HG02870 (cell line): ENCODE data around the gene SHC1.
"Not testable (repeated sequence)": the region's sequence is repeated elsewhere in the genome, so short reads cannot be mapped to it uniquely, and the experiment has no call there.

Source experiments
- ATAC-seq: cut with Tn5 transposase; IDR thresholded peaks from one replicate; pipeline ENCODE4 v1.9.1; 2021; ENCODE audit warnings: mild to moderate bottlenecking, moderate library complexity; ENCODE audit not compliant: unreplicated experiment

SHC1 gene

DNA sequence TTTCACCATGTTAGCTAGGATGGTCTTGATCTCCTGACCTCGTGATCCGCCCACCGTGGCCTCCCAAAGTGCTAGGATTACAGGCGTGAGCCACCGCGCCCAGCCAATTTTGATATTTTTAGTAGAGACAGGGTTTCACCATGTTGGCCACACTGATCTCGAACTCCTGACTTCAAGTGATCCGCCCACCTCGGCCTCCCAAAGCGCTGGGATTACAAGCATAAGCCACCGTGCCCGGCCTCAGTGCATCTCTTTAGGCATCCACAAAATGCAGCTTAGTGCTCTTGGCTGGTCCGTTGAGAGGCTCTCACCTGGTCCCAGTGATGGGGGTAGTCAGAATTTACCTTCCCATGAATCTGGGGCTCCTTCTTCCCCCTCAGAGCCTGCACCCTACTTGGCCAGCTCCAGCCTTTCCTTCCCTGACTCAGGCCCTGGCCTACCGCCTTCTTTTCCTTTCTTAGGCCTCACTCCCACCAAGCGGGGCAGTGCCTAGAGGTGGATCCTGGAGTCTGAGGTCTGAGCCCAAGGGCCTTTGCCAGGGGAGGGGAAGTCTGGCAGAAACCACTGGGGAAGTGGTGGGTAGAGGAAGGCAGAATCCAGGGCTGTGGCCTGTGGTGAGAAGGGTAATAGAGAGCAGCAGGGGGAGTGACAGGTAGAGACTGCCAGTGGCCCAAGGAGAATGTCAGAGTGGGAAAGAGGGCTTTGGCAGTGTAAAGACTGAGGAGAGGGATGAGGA, 26.6 kb upstream of the SHC1 start:
- no peak for ATAC-seq

DNA sequence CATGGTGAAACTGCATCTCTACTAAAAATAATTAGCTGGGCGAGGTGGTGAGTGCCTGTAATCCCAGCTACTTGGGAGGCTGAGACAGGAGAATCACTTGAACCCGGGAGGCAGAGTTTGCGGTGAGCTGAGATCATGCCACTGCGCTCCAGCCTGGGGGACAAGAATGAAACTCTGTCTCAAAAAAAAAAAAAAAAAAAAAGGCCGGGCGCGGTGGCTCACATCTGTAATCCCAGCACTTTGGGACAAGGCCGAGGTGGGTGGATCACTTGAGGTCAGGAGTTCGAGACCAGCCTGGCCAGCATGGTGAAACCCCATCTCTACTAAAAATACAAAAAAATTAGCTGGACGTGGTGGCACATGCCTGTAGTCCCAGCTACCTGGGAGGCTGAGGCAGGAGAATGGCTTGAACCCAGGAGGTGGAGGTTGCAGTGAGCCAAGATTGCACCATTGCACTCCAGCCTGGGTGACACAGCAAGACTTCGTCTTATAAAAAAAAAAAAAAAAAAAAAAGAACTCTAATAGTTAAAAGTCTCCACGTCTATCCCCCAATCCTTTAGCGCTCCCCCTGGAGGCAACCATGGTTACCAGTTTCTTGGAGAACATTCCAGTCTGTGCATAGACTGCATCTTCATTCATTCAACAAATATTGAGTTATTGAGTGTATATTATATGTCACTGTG, 24.9 kb upstream of the SHC1 start:
- ATAC-seq, result not testable (repeated sequence)

DNA sequence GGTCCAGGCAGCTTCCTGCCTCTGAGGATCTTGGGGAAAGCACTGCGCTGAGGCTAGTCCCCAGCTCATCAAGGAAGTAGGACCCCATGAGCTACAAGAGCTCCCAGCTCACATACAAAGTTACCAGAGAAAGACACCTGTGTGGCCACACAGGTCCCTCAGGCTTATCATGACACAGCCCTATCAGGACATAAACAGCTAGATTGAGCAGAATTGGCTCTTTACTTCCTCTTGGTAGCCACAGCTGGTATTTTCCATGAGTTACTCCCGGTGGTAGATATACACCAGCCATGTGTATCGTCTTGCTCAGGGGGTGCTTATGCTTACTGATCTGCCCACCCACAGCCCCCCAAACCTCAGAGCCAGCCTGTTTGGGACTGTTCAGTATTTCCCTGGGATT, 24.0 kb upstream of the SHC1 start:
- no peak for ATAC-seq

- ATAC-seq, result no peak
Observed at GRCh38 chr1:154994269-154994587, 23.7 kb upstream of the SHC1 start.

GRCh38 chr1:154993572-154994268, 23.2 kb upstream of the SHC1 start, which contains the start of gene LENEP:
Gene LENEP (plus strand): TSS chr1:154993586. CDS start chr1:154993608, 22 bp downstream.
- no peak for ATAC-seq

- no peak for ATAC-seq
Observed at GRCh38 chr1:154992721-154993571, 22.4 kb upstream of the SHC1 start.

- ATAC-seq, result no peak
Observed at GRCh38 chr1:154990276-154990675, 19.7 kb upstream of the SHC1 start.

DNA sequence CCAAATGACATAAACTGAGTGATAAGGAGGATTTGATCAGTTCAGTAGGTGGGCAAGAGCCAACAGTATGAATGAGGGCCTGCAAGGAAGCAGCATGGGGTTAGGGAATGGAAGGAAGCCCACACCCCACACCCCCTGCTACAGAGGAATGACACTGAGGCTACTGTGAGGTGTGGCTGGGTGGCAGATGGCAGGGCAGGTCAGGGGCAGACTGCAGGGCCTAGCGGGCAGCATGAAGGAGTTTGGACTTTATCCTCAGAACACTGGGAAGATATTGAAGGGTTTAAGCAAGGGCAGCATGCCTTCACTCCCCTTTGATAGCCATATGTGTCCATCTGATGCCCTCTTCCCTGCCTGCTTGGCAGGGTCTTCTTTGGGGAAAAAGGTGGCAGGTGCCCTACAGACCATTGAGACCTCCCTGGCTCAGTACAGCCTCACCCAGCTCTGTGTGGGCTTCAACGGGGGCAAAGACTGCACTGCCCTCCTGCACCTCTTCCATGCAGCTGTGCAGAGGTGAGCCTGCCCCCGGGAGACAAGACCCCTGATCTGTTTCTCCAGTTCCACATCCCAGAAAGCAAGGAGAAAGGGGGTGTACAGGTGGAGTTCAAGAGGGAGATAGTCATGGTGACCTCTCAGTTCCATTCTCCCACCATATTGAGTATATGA, 18.8 kb upstream of the SHC1 start:
- ATAC-seq, result no peak

GRCh38 chr1:154988058-154988954, 17.8 kb upstream of the SHC1 start:
- no peak for ATAC-seq

GRCh38 chr1:154987326-154987725, 16.8 kb upstream of the SHC1 start:
- no peak for ATAC-seq

DNA sequence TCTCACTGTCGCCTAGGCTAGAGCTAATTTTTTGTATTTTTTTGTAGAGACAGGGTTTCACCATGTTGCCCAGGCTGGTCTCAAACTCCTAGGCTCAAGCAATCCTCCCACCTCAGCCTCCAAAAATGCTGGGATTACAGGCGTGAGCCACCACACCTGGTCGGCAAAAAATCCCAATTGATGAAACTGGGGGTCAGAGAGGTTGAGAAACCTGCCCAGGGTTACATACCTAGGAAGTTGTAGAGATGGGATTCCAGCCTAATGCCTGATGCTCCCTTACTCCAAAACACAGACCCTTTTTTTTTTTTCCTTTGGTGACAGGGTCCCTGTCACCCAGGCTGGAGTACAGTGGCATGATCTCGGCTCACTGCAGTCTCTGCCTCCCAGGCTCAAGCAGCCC, 16.2 kb upstream of the SHC1 start:
- ATAC-seq, result not testable (repeated sequence)

DNA sequence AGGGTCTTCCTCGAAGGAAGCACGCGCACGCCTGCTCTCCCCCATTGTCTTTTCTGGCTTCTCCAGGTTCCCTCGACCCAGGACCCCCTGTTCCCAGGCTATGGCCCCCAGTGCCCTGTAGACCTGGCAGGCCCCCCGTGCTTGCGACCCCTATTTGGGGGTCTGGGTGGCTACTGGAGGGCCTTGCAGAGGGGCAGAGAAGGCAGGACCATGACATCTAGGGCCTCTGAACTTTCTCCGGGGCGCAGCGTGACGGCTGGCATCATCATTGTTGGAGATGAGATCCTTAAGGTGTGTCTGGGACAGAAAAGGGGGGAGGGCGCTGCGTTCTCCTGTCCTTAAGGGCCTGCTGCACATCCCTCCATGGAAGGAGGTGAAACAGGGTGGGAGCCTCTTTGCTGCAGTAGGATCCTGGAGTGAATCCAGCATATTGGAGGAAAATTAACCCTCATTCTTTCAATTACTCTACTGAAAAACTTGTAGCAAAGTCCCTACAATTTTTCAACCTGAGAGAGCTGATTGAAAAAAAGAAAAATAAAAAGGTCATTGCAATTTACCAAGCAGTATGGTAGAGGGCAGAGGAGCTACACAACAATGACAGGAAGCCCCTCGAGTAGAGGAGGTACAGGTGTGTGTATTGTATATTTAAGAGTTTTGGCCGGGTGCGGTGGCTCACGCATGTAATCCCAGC, 13.4 kb upstream of the SHC1 start:
- no peak for ATAC-seq

DNA sequence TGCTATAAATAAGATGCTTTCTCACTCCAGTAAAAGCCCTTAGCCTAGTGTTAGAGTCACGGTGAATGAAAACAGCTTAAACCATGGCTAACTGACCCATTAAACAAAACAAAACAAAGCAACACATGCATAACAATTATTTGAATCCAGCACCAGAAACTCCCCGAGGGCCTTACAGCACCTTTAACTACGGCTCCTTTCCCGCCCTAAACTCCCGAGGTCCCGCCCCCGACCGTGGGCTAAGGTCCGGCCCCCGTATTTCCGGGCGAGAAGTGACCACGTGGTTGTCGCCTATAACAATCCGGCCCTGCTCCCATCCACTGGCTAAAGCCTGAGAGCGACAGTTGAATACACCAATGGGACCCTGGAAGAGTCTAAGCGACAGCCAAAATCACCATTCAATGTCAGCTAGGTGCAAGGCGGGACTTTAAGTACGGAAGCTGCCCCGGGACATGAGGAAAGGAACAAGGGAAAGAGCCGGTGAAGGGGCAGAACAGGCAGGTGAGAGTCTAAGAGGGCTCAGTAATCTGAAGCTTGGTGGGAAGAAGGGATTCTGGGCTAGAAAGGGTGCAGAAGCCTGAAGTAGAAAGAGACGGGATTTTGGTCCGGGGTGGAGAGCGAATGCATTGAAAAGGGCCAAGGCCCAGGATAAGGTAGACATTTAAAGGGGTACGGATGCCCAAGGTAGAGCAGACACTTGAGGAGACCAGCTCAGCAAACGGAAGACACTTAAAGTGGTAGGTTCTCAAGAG, 12.5 kb upstream of the SHC1 start, which contains the start of gene FLAD1:
FLAD1 (plus strand) TSS at position 448 of the 752 bp plus-strand sequence. CDS start 351 bp downstream, outside the sequence.
- peak; percentile 99 for ATAC-seq

DNA sequence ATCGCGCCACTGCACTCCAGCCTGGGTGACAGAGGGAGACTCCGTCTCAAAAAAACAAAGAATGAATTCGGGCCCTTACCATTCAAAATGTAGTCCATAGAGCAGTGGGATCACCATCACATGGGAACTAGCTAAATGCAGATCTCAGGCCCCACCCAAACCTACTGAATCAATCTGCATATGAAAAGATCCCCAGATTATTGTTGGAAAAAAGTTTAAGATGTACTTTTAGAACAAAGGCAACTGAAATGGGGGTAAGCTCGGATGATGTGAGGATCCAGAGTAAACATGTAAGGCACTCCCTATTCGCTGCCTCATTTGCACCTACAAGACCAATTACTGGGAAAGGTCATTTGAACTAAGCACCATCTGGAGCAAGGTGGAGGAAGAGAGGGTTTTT, 11.8 kb upstream of the SHC1 start:
- ATAC-seq, result no peak

DNA sequence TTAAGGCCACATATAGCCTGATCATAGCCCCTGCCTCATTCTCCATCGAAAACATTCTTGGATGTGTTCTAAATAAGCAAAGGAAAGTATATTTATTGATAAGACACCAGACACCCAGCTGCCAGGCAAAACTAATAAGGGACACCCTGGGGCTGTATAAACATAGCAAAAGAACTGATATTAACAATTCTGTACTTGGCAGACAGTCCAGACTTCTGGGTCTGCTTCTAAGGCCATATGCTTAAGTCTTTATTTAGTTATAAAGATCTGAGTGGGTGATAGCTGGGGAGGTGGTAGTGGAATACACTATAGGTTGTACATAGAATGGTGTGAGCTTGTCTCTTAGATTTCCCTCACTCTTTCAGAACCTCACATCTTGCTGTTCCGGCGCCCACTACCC, 7.8 kb upstream of the SHC1 start:
- ATAC-seq, result no peak

- ATAC-seq, result not testable (repeated sequence)
Observed at GRCh38 chr1:154977762-154978161, 7.2 kb upstream of the SHC1 start.

DNA sequence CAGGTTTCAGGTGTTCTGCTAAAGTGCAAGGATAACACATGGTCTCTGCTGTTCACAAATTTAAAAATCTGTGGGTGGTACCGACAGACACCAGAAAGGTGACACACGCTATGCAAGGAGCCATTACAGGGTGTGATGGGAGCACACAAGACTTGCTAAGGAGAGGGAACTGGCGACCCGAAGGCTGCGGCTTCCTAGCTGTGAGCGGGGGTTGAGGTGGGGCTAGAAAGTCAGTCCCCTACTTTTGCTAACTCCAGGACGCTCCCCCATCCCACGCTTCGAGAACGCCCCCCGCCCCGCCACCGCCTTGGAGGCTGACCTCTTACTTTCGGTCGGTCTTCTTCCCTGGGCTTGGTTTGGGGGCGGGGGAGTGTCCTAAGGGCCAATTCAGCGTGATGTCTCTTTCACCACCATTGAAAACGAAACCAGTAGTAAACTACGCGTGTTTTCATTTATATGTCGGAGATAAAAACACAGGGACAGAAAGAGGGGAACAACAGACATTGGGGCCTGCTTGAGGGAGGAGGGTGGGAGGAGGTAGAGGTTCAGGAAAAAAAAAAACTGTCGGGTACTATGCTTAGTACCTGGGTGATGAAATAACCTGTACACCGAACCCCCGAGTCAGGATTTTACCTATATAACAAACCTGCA, 5.0 kb upstream of the SHC1 start:
- no peak for ATAC-seq
